HEK293T (cell line): ENCODE results near the gene MSANTD4.

ENCODE experiments used
- ARNT ChIP-seq: fragments of 450-650 bp; IDR thresholded peaks from 2 replicates; pipeline ENCODE4 v1.6.1; 2017; ENCODE audit warnings: mild to moderate bottlenecking
- BHLHE40 ChIP-seq: fragments of 450-650 bp; IDR thresholded peaks from 2 replicates; pipeline ENCODE4 v1.6.1; 2016; ENCODE audit warnings: mild to moderate bottlenecking, moderate library complexity, borderline replicate concordance
- ELF4 ChIP-seq: fragments of 450-650 bp; IDR thresholded peaks from 2 replicates; pipeline ENCODE4 v1.6.1; 2017; ENCODE audit warnings: antibody characterized with exemption
- FOXA1 ChIP-seq: fragments of 450-650 bp; IDR thresholded peaks from 2 replicates; pipeline ENCODE4 v1.6.1; 2016; ENCODE audit warnings: mild to moderate bottlenecking
- FOXM1 ChIP-seq: fragments of 450-650 bp; IDR thresholded peaks from 2 replicates; pipeline ENCODE4 v1.6.1; 2017; ENCODE audit warnings: mild to moderate bottlenecking, borderline replicate concordance
- HDGF ChIP-seq: fragments of 450-650 bp; IDR thresholded peaks from 2 replicates; pipeline ENCODE4 v1.6.1; 2017; ENCODE audit warnings: antibody characterized with exemption, borderline replicate concordance
- L3MBTL2 ChIP-seq: fragments of 450-650 bp; conservative IDR thresholded peaks from 2 replicates; pipeline ENCODE4 v1.6.1; 2016; ENCODE audit warnings: mild to moderate bottlenecking
- NFRKB ChIP-seq: fragments of 450-650 bp; IDR thresholded peaks from 2 replicates; pipeline ENCODE4 v1.6.1; 2016; ENCODE audit warnings: mild to moderate bottlenecking, moderate library complexity
- SP1 ChIP-seq: fragments of 450-650 bp; IDR thresholded peaks from 2 replicates; pipeline ENCODE4 v1.6.1; 2017
- SUZ12 ChIP-seq: fragments of 450-650 bp; IDR thresholded peaks from 2 replicates; pipeline ENCODE4 v1.6.1; 2016; ENCODE audit warnings: mild to moderate bottlenecking
- TARDBP ChIP-seq: fragments of 450-650 bp; IDR thresholded peaks from 2 replicates; pipeline ENCODE4 v1.6.1; 2016
- ZNF384 ChIP-seq: fragments of 450-650 bp; IDR thresholded peaks from 2 replicates; pipeline ENCODE4 v1.6.1; 2016
- TF ChIP-seq, protein P1 (sequence below): fragments of 450-650 bp; IDR thresholded peaks from 2 replicates; pipeline ENCODE4 v1.6.1; 2016

DNA sequence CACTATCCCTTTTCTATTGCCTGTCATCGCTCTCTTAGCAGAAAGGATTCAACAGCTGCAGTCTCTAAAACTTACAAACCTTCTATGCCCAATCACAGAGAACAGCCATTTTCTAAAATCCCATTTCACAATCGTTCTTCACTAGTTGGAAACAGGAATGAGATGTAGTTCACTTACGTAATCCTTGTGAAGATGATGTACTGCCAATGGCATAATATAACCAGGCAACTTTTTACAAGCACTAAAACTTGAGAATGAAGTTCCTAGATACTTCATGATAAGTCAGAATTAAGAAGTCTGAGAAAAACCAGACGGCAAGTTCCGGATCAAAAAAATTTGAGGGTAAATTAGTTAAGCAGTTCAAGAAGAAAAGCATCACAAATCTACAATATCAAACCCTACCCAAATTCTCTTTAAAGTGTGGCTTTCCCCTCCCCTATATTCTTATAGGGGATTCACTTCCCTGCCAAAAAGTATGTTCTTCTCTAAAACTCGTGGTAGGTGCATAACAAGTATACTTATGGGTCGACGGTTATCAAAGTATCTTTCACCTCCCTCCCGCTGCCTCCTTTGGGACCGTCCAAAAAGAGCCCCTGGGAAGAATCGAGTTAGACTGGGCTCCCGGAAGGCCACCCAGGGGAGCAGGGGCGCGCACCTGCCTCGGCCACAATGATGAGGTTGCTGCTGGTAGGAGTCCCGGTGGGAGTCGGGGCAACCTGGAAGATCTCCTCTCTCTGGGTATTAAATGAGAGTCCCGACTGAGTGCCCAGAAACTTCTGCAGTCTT lies 666 bp downstream of the MSANTD4 start:
- TF ChIP-seq BHLHE40 (no peak), FOXM1 (no peak), ELF4 (no peak), L3MBTL2 (no peak), FOXA1 (no peak), SUZ12 (no peak), TARDBP (no peak), SP1 (no peak), HDGF (no peak), ZNF384 (no peak), ARNT (no peak), NFRKB (no peak)
- TF ChIP-seq, protein P1, sequence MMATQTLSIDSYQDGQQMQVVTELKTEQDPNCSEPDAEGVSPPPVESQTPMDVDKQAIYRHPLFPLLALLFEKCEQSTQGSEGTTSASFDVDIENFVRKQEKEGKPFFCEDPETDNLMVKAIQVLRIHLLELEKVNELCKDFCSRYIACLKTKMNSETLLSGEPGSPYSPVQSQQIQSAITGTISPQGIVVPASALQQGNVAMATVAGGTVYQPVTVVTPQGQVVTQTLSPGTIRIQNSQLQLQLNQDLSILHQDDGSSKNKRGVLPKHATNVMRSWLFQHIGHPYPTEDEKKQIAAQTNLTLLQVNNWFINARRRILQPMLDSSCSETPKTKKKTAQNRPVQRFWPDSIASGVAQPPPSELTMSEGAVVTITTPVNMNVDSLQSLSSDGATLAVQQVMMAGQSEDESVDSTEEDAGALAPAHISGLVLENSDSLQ = no peak
